HG02678 (cell line): ENCODE data around the gene MON1A.
"Not testable (repeated sequence)": the region's sequence is repeated elsewhere in the genome, so short reads cannot be mapped to it uniquely, and the experiment has no call there.

Experiments
- ATAC-seq: cut with Tn5 transposase; IDR thresholded peaks from one replicate; pipeline ENCODE4 v1.9.1; 2021; ENCODE audit warnings: mild to moderate bottlenecking, moderate library complexity; ENCODE audit not compliant: unreplicated experiment

The MON1A gene

DNA sequence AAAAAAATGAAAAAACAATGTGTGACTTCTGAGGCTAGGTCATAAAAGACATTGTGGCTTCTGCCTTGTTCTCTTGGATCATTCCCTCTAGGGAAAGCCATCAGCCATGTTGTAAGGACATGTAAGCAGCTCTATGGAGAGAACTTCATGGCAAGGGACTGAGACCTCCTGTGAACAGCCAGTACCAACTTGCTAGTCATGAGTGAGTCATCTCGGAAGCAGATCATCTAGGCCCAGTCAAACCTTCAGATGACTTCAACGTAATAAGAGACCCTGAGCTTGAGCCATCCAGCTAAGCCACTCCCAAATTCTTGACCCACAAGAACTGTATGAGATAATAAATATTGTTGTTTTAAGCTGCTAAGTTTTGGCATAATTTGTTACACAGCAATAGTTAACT, 4.9 kb downstream of the MON1A start:
- no peak for ATAC-seq

DNA sequence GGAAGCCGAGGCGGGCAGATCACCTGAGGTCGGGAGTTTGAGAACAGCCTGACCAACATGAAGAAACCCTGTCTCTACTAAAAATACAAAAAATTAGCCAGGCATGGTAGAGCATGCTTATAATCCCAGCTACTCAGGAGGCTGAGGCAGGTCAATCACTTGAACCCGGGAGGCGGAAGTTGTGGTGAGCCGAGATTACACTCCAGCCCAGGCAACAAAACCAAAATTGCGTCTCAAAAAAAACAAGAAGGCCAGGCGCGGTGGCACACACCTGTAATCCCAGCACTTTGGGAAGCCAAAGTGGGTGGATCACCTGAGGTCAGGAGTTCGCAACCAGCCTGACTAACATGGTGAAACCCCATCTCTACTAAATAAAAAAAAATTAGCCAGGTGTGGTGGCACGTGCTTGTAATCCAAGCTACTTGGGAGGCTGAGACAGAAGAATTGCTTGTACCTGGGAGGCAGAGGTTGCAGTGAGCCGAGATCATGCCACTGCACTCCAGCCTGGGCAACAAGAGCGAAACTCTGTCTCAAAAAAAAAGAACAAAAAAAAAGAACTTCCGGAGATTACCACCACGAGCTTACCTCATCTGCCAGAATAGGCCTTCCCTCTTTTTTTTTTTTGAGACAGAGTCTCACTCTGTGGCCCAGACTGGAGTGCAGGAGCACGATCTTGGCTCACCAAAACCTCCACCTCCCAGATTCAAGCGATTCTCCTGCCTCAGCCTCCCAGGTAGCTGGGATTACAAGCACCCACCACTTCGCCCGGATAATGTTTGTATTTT, 11.6 kb downstream of the MON1A start:
- not testable (repeated sequence) for ATAC-seq

DNA sequence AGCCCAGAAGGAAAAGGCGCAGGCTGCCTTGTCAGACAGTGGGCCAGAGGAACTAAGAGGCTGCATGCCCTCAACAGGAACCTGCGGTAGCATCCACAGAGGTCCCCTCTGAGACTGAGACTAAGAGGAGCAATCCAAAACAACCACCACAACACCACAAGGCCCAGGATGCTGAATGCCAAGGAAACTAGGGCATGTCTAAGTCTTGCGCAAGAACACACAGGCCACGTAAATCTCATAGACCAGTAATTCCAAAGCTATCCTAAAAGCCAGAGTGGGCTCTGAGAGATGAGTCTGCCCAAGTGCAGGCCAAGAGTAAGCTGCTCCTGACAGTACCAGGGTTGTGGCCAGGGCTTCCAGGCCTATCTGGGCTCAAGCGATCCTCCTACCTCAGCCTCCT, 12.9 kb downstream of the MON1A start:
- no peak for ATAC-seq

DNA sequence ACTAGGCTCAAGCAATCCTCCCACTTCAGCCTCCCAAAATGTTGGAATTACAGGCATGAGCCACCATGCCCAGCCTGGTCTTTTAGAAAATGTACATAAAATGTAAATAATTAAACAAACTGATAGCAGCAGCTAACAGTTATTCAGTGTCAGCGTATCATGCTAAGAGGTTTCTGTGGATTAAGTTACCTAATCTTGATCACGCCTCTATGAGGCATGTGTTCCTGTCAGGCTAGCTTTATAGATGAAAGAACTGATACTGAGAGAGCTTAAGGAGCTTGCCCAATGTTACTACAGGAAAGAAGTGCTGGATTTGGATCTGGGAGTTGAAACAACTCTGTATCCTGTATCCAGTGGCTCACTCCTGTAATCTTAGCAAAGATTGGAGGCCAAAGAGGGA, 14.7 kb downstream of the MON1A start:
- no peak for ATAC-seq

GRCh38 chr3:49912881-49913281, 16.7 kb downstream of the MON1A start:
- no peak for ATAC-seq

- no peak for ATAC-seq
These were observed 18.0 kb downstream of the MON1A start for GRCh38 chr3:49911611-49912010.

- no peak for ATAC-seq
These were observed 18.5 kb downstream of the MON1A start for GRCh38 chr3:49911124-49911420.

DNA sequence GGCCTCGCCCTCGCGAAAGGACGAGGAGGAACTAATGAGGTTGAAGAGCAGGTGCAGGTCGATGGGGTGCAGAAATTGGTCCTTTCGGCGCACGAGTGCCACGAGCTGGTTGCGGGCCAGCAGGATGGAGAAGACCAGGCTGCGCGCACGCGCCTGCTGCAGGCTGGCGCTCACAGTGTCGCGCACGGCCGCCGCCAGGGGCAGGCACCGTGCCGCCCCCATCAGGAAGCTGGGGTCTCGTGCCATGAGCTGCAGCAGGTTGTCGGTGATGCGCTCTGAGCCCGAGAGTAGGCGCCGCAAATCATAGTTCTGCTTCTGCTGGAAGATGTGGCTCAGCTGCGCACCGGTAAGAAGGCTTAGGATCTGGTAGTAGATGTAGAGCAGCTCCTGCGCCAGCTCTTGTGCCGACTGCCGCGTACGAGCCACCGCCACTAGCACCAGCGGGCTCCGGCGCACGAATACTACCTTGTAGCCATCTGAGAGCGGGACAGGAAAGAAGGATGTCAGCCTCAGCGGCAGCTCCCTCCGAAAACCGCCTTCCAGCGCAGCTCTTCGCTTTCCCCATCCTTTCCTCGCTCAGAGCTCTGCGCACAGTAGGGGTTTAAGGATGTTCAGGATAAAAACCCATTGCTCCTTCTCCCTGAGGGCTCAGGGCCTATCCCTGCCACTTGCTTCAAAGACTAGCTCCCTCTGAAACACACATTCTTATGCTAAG, 19.0 kb downstream of the MON1A start:
- ATAC-seq, result no peak

- no peak for ATAC-seq
These were observed 21.0 kb downstream of the MON1A start for GRCh38 chr3:49908373-49909199.

- ATAC-seq, result no peak
These were observed 23.4 kb downstream of the MON1A start for GRCh38 chr3:49906073-49906743.

GRCh38 chr3:49904448-49904847, 25.2 kb downstream of the MON1A start:
- not testable (repeated sequence) for ATAC-seq

DNA sequence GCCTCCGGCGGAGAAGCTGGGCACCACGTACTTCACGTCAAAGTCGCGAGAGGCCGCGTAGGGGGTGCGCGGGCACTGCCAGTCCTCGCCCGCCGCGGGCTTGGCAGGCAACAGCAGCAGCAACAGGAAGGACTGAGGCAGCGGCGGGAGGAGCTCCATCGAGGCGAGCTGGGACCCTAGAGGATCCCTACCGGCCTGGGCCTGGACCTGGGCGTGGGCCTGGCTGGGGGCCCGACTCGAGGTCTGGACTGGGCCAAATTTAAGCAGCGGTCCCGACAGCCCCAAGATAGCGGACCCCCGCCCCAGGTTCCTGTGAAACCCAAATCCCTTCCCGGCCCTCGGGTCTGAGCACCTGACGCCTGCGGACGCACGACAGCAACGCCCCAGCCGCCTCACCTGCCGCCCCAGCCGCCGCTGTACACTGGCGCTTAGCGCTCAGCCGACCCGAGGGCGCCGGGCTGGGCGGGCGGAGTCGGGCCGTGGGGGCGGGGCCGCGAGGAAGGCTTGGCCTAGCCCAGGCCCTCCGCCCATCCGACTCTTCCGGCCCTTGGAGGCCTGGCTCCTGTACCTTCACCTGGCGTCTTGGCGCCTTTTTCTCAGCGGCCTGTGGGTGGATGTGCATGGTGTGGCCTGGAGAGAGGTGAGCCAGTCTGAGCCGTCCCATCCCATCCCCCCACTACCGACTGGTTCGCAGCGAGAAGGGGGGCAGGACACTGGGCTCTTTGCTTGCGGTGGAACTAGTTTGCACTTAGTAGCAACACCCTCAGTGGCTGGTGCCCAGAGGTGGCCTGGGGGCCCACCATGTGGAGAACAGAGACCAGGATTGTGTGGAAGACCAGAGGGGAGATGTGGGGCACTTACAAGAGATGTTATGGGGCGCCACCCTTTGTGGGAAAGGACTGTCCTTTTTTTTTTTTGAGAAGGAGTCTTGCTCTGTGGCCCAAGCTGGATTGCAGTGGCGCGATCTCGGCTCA, 25.9 kb downstream of the MON1A start, which contains the start of gene MST1R:
TSS of gene MST1R (minus strand) at position 423 of the 974 bp plus-strand sequence. CDS start at position 159, 264 bp downstream.
- peak; percentile 75 for ATAC-seq

GRCh38 chr3:49902511-49903345, 26.9 kb downstream of the MON1A start:
- ATAC-seq, result no peak

DNA sequence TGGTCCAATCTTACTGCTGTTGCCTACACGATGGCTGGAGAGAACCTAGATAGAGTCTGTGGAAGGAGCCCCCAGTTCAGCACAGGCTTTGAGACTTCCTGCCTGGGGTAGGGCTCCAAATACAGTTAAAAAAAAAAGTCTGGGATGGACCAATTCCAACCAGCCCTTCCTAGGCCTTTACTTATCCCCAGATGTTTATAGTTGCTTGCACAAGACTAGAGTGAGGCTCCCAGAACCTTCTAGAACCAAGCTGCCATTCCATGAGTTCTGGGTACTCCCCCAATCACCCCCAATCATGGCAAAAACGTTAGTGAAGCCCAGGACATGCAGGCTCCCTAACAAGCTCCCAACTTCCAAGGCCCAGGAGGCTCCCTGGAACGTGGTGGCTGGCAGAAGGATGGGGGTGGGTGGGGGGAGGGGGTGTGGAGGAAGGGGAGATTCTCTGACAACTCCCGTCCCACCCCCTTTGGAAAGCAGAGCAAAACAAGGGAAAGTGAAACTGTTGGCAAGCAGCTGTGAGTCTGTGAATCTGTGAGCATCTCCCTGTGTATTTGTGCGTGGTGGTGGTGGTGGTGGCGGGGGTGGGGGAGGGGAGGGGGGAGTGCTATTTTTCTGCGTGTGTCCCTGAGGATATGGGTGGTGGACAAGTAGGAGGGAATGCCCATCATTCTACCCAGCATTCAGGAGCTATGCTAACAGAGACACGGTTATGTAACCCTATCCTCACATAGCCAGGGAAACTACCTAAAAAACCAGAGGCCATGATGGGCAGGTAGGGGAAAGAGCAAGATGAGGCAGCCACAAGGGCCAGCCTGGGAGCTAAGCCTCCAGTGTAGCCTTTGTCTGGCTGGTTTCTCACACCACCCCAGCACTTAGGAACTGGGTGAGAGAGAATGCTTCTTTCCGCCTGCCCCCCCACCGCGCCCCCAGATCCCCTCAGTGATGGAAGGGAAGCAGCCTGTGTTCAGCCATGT, 28.0 kb downstream of the MON1A start:
- ATAC-seq, result no peak

DNA sequence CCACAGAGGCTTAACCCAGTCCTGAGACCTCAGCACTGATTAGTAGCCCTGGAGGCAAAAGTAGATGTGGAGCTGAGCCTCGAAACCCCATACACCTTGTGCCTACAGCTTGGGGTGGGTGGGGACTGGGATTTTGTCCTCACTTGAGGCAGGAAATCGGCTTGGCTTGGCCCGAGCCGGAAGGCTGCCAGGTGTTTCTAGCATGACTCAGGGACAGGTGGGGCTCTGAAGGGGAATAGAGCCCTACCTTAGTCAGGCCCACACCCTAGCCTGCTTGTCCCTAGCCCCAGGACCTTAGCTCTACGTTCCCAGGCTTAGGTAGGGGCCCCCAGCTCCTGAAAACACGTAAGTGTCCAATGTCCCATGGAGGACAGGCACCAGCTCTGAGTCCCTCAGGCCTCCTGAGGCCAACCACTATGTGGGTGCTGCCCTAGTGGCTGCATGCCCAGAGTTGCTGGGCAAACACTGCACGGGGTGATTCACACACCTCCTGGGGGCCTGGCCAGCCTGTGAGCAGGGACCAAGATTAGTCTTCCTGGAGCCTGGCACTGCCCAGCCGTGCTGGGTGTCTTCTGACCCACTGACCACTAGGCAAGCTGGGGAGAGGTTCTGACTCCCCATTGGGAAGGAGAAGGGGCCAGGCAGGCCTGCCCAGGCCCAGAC, 29.0 kb downstream of the MON1A start:
- ATAC-seq, result no peak

GRCh38 chr3:49899815-49900214, 29.8 kb downstream of the MON1A start:
- ATAC-seq, result no peak

DNA sequence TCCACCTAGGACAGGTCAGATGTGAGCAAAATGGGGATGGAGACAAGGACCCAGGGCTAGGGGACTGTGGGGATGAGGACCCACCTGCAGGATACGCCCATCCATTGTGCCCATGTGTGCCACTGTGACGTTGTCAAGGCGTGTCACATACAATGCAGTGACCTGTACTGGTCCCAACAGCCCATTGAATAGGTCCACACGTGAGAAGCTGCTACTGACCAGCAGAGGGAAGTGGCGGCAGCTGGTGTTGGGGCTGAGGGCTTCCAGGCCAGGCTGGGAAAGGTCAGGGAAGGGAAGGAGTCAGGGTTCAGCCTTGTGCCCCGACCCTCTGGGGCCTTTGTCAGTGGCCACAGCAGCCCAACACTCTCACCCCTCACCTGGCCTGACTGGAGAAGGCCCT, 30.6 kb downstream of the MON1A start:
- ATAC-seq, result no peak
